NCI-H2171 (cell line): ENCODE results near the gene PGAM2.

Experiments
- DNase-seq: peaks from one replicate; lab custom pipeline; 2025; lab: John Stamatoyannopoulos, UW

The PGAM2 gene

GRCh38 chr7:44103566-44103922 lies 38.2 kb upstream of the PGAM2 start:
- no peak for DNase-seq

- no peak for DNase-seq
Measured at GRCh38 chr7:44102846-44103565, 37.6 kb upstream of the PGAM2 start.

DNA sequence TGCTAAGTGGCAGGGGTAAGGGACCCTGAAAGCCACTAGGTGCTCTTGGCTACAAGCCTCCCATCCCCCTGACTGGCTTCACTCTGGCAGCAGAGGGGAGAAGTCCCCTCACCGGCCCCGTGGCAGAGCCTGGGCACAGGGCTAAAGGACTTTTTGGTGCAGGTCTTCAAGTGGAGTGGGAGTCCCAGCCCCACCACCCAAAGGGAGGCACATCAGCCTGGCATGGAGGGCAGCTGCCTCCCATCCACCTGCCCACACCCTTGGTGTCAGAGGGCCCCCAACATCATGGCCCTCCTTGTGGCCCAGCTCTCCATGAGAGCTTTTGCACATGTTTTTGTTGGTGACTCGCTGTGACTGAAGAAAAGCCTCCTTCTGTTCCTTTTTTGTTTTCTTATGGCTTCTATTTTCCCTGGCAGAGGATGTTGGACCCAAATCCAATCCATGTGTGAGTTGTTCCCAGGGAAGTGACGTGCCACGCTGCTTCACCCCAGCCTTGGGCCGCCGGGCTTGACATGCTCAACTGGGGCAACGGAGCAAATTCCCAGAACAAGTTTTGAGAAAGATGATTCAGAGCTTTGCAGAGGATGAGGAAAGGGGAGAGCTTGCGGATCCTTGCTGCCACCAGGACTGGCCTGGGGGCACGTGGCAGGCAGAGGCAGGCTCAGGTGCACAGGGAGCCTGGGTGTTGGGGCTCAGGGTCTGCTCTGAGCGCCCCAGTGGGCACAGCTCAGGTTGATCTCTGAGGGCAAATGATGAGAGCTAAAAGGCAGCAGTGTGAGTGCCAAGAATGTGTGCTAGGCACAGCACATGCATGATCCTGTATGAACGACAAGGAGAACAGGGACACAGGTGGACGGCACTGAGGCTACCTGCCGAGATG lies 36.8 kb upstream of the PGAM2 start:
- no peak for DNase-seq

GRCh38 chr7:44101303-44101965 lies 36.1 kb upstream of the PGAM2 start:
- no peak for DNase-seq

DNA sequence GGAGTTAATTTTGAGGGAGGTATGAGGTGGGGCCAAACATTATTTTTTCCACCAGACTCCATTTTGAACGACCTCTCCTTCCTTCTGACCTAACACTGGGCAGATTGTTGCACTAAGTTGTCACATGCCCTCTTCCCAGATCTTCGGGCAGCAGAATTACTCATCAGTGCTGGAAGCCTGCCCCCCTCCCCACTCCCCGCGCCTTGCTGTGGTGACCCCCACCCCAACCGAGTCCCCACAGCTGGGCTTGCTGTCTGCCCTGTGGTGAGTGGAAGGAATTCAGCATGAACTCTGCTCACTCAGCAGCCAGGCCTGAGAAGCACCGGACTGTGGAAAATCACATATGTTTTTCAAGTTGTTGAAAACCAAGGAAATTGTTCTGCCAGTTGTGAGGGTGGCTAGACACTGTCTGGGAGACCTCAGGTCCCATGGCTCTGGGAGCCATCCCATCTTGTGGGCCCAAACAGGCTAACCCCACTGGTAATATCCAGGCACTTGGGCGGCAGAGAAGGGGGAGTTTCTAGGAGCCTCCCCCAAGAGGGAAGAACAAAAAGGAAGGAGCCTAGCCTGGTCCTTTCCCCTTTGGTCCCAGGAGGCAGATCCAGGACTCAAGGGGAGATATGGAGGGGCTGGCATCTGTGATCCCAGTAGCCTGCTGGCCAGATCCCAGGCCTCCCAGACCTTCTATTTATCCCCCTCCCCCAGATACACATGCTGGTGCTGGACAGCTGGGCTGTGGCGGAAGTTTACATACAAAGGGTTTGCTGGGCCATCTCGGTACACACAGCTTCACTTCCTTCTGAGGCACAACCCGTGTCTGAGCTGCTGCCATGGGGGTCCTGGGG lies 35.3 kb upstream of the PGAM2 start:
- no peak for DNase-seq

GRCh38 chr7:44099669-44100068 lies 34.3 kb upstream of the PGAM2 start:
- DNase-seq: no peak

- DNase-seq: no peak
Measured at GRCh38 chr7:44098092-44099068, 33.0 kb upstream of the PGAM2 start.

DNA sequence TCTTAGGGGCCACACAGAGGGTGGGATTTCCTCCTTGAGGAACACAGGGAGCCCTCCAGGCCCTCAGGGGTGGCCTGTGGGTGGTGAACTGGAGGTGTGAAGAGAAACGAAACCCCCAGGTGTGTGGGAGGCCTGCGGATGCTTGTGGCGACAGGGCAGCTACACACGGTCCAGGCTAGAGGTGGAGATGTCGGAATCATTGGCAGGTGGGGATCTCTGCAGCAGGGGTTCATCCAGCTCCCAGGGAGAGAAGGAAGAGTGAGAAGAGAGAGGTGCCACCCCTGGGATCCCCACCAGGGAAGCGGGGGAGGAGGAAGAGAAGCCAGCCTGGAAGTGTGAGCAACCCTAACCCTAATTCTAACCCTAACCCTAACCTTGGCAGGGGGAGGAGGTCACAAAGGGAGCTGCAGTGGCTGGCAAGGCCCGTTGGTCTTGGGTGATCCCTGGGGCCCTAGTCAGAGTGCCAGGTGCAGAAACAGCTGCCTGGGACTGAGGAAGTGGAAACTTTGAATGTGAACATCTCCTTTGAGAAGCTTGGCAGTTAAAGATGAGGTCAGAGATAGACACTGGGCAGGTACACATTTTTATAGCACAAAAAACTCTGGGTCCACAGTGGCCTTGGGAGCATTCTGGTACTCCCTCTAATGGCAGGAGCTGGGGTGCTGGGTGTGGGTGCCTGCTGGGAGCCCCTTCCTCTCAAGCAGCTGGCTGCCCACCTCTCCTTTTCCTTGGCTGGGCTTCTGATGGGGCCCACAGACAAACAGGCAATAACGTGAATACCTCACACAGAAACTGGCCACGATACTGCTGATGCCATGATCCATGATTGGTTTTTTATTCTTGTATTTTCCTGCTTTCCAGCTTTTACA lies 31.9 kb upstream of the PGAM2 start:
- no peak for DNase-seq

- DNase-seq: no peak
Measured at GRCh38 chr7:44096326-44096881, 31.0 kb upstream of the PGAM2 start.

DNA sequence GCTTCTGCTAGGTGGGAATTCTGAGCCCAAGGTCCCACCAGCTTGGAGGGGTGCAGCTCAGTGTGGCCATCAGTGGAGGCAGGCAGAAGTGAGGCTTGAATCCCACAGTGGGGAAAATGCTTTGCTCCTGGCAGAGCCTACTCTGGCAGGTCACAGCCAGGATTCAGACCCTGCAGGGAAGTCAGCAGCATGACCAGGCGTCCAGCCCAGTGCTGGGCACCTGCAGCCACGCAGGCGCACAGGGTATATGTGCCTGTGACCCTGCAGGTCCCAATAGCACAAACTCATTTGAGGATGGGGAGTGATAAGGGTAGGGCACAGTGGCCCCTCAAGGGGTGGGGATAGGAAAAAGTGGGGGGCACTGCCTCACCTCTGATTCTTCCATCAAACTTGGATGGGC lies 30.4 kb upstream of the PGAM2 start:
- no peak for DNase-seq

- DNase-seq: no peak
Measured at GRCh38 chr7:44094883-44095592, 29.7 kb upstream of the PGAM2 start.

- DNase-seq: no peak
Measured at GRCh38 chr7:44094365-44094764, 29.0 kb upstream of the PGAM2 start.

- DNase-seq: no peak
Measured at GRCh38 chr7:44093102-44093641, 27.8 kb upstream of the PGAM2 start.

- no peak for DNase-seq
Measured at GRCh38 chr7:44087911-44088838, 22.8 kb upstream of the PGAM2 start.

DNA sequence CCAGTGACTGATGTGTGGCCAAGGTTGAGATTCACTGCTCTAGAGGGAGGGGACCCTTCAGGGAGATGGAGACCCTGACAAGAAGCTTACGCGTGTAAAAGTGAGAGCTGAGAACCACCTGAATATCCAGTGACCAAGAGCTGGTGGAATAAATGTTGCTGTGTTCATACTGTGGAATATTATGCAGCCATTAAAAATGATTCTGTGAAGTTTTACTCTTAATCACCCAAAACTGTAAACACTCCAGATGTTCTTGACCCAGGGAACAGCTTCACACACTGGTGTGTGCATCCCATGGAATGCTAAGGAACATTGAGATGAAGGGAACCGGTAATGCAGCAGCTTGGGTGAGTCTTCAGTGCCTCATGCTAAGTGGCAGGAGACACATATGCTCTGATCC lies 21.3 kb upstream of the PGAM2 start:
- DNase-seq: no peak

DNA sequence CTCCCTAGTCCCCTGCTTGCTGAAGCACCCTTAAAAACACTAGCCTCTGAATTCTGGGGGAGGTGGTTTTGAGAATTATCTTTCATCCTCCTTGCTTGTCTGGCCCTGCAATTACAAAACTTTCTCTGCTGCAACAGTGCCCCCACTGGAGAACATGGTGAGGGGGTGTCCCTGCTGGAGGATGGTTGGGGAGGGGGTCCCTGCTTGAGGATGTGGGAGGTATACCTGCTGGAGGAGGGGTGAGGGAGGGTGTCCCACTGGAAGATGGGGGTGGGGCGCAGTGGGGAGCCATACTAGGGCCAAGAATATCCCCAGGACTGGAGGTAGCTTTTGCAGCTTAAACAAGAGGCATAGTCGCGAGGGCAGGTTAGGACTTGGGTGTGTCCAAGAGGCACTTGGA lies 20.2 kb upstream of the PGAM2 start:
- DNase-seq: no peak

DNA sequence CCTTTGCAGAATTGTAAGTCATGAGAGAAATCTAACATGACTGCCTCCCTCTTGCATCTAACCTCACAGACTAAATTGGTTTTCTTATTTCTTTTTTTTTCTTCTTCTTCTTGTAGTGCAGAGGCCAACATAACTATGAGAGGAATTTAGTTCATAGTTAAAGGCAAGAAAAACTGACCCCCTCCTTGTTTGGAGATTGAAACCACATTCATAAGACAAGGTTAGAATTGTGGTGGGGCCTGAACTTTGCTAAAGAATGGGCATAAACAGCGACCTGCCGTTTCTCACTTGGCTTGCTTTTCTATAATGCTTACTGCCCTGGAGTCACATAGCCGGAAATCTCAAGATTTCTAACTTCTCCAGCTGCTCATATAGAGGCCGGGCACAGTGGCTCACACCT lies 19.3 kb upstream of the PGAM2 start:
- no peak for DNase-seq
